Stimulated activated CD4-positive, alpha-beta T cell treated with anti-CD3 and anti-CD28 coated beads, Interleukin-2, amount 100 ng/mL, for 48 hours (primary cell): ENCODE measurements around the gene RPS24.
"Not testable (repeated sequence)": the region's sequence is repeated elsewhere in the genome, so short reads cannot be mapped to it uniquely, and the experiment has no call there.

Experiments used
- DNase-seq, 2 donors: peaks; one replicate each; pipeline ENCODE4 v3.0.0-alpha.2; 2020

Gene RPS24

DNA sequence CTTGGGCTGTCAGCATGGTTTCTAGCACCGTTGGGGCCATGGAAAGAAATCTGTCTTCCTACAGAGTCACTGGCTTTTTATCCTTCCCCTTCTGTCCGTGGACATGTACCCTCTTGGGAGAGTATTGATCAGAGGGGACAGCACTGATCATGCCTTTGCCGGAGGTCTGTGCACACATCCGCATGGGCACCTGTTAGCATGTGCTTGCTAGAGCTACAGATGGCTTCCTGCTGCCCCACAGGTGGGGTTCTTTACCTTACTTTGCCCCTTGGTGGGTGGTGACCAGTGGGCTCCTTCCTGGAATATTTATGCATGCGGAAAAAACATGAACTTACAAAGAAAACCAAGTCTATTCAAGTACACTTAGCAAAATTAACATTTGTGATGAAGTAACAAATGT lies 24.9 kb downstream of the RPS24 start:
- no peak for DNase-seq

DNA sequence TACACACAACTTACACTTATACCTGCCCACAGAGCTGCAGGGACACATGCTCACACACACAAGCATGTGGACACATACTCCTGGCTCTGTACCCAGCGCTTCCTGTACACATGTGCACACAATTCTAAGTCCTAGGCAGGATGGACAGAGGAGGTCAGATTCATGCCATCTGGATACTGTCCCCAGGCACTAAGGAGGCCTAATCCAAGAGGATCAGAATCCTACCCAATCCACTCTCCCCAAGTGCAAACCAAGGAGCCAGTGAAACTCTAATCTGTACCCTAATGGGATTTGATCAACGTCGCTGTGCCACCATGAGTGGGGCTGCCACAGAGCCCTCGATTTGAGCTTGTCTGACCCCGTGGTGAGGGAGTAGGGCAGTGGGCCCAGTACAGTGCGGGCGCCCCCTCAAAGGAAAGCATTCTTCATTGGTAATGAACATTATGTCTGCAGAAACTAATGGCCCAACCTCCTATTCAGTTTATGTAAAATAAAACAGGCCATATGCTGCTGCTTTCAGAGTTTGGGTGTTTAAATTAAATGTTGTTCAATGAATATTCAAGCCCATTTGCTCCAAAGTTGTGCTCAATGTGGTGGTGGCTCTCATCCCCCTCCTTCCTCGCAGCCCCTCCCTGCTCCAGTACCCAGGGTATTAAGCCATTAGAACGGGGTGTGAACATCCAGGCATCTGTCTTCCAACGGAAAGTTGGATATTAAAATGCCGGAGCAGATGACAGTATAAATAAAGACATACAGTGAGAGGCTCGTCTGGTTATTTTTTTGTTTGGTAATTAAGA lies 26.4 kb downstream of the RPS24 start:
- DNase-seq = no peak

DNA sequence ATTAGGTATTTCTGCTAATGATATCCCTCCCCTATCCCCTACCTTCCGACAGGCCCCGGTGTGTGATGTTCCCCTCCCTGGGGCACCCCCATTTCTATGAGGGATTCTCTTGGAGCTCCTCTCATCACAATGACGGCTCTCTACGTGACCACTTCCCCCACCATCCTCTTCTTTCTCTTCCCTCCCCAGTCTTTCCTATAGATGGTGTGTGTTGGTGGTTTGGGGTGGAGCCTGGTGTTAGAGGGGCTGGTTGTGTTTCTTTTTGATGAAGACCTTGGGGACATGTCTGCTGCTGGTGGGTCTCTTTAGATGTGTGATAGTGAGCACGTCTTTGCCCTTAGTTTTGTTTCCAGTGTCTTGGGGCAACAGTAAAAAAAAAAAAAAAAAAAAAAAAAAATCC lies 28.6 kb downstream of the RPS24 start:
- no peak for DNase-seq

DNA sequence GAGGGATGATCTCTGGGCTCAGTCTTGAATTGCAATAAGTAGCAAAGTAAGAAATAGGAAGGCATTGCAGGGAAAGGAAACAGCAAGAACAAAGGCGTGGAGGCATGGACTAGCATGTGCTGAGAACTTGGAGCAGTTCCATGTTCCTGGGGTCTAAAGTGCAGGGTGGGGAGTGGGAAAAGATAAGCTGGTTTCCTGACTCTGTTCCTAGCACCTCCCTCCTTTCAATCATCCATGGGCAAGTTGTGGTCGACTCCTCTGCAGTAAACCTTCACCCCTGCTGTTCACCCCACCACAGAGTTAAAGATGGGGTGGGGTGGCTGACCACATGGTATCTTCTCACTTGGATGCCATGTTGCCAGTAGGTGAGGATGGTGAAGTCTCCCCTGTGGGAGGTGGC lies 29.6 kb downstream of the RPS24 start:
- no peak for DNase-seq

DNA sequence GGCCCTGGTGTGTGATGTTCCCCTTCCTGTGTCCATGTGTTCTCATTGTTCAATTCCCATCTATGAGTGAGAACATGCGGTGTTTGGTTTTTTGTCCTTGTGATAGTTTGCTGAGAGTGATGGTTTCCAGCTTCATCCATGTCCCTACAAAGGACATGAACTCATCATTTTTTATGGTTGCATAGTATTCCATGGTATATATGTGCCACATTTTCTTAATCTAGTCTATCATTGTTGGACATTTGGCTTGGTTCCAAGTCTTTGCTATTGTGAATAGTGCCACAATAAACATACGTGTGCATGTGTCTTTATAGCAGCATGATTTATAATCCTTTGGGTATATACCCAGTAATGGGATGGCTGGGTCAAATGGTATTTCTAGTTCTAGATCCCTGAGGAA lies 31.3 kb downstream of the RPS24 start:
- not testable (repeated sequence) for DNase-seq

DNA sequence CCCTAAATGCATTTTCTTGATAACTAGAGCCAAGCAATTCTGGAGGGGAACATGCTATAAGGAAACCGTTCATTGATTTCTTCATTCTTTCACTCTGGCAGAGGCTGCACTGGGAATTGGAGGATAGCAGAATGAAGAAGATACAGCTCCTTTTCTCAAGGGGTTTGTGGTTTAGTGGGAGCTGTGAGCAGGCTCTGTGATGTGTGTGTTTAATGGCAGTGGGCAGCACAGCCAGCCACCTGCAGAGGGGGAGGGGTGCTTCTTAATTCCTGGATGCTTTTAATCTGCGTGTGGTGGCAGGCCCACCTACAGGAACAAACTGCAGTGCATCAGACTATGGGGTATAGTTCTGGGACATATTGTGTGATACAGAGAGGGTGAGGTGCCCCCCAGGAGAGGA lies 31.9 kb downstream of the RPS24 start:
- DNase-seq = no peak

DNA sequence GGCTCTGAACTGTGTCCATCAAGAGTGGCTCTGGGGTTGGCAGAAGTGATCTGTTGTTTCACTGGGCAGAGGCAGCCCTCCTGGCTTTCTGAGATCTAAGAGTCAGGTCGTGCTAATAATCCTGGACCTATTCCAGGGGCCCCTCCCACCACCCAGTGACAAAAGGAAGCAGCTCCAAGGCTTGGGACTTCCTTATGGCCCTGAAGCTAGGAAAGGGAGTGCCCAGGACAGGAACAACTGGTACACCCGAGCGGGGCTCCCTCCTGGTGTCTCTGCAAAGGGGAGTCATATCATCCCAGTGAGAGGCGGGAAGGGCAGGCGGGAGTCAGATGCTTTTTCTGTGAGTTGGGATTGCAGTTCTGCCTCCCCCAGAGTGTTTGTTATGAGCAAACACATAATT lies 32.3 kb downstream of the RPS24 start:
- no peak for DNase-seq

DNA sequence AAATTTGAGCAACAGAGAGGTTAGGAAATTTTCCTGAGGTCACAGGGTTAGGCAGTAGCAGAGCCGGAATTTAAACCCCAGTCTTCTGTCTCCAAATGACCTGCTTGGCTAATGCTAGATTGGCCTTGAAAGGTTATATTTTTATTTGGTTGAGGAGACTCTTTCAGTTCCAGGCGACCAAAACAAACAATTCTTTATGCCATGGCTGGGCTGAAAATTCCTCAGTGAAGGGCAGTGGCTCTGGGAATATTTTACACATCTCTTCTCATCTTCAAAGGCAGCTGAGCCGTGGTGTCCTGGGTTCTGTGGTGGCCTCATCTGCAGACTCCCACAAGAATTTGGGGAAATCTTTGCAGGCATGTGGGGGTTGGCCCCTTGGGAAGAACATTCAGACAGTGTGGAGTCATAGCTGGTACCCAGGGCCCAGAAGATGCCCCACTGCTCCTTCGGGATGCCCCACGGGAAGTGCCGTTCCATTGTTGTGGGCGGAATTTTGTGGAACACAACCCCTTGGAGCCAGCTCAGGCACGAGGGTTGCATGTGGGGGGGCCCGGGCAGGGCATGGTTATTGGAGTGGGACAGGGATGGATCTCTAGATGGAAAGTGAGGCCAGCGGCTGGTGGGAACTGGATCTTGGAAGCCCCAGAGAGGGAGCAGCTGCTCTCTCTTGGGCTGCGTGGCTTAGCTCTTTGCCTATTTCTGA lies 33.2 kb downstream of the RPS24 start:
- DNase-seq = no peak

DNA sequence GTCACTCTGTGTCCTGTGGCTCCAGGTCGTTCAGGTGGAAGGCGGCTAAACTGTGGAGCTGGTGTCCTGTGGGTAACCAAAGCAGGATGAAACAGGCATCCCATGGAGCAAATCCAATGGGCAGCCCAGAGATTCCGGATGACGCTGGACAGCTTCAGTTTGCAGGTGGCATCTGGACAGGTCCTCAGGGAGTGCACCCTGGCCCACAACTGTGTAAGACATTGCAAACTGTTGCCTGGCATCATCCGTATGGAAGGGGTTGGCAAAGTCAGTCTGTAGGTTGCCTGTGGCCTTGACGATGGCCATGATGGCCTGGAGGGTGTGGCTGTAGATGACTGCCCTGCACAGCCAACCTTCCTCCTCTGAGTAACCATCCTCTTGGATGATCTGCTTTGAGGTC lies 35.5 kb downstream of the RPS24 start:
- no peak for DNase-seq

DNA sequence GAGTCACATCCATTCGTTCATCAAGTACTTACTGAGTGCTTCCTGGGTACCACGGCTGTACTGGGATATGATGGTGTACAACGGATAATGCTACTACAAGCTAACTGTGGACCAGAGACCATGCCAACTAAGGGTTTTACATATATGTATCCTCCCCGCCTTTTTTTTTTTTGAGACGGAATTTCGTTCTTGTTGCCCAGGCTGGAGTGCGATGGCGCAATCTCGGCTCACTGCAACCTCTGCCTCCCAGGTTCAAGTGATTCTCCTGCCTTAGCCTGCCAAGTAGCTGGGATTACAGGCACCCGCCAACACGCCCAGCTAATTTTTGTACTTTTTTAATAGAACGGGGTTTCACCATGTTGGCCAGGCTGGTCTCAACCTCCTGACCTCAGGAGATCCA lies 36.4 kb downstream of the RPS24 start:
- not testable (repeated sequence) for DNase-seq

DNA sequence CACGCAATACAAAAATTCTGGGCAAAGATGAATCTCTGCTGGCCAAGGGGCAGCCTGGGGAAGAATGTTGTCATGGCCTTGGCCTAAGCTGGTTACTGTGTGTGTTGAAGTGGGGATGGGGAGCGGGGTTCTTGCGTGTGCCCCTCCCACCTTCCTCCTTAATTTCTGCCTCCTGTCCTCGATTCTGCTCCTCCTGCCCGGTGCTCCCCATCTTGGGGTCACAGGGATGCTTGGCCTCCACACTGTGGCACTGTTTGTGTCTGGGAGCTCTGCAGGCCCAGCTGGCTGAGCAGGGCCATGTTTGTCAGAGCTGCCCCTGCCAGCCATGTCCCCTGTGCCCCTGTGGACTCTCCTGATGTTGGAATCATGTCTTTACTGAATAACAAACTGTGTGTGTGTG lies 37.1 kb downstream of the RPS24 start:
- no peak for DNase-seq

DNA sequence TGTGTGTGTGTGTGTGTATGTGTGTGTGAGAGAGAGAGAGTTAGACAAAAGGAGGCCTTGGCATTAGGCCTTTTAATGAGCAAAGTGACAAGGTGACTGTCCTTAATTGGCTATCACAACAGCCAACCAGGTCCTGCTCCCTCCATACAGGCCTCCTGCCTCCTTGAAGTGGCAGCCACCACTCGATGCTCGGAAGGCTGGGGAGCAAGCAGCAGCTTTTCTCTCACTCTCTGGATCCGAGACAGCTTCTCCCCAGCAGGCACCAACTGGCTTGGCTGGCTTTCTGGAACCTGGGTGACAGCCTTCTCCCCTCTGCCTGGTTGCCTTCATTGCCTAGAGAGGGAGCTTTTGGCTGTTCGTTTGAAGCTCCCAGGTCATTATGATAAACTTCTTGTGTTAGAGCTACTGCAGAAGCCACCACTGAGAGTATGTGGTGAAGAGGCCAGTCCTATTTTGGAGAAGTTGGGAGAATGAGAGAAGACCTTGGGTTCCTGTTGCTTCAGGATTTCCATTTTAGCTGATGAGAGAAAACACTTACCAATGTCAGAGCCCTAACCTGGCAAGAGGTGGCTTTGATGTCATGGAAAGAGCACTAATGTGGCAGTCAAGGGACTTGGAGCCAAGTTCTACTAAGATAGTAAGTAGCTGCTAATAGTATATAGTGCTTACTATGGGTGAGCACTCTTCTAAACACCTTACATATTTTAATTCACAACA lies 37.6 kb downstream of the RPS24 start:
- DNase-seq = no peak

DNA sequence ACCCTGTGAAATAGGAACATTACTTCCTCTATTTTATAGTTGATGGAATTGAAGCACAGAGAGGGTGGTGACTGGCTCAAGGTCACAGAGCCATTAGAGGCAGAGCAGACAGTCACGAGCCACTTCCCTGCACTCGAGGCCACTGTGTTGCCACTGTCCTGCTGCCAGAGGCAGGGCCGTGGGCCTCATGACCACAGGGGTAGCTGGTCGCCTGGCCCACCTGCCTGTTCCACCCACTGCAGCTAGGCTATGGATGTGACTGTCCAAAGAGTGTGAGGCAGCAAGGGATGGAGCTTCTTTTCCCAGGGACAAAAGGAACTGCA lies 38.2 kb downstream of the RPS24 start:
- no peak for DNase-seq

DNA sequence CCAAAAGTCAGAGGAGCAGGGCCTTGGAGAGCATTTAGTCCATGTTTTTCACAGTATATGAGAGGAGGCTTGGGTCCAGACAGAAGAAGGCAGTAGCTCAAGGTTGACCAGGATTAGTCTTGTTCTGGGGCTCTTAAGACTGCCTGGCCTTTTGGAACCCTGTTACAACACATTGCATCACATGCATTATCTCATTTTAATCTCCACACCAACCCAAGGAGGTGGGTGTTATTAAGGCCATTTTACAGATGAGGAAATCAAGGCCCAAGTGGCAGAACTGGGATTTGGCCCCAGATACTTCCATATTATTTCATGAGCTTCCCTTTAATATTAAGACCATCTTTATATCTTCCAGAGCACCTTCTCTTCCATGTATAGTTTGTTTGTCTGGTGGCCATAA lies 38.8 kb downstream of the RPS24 start:
- no peak for DNase-seq

DNA sequence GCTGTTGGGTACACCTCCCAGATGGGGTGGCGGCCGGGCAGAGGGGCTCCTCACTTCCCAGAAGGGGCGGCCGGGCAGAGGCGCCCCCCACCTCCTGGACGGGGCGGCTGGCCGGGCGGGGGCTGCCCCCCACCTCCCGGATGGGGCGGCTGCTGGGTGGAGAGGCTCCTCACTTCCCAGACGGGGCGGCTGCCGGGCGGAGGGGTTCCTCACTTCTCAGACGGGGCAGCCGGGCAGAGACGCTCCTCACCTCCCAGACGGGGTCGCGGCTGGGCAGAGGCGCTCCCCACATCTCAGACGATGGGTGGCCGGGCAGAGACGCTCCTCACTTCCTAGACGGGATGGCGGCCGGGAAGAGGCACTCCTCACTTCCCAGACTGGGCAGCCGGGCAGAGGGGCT lies 42.1 kb downstream of the RPS24 start:
- not testable (repeated sequence) for DNase-seq

DNA sequence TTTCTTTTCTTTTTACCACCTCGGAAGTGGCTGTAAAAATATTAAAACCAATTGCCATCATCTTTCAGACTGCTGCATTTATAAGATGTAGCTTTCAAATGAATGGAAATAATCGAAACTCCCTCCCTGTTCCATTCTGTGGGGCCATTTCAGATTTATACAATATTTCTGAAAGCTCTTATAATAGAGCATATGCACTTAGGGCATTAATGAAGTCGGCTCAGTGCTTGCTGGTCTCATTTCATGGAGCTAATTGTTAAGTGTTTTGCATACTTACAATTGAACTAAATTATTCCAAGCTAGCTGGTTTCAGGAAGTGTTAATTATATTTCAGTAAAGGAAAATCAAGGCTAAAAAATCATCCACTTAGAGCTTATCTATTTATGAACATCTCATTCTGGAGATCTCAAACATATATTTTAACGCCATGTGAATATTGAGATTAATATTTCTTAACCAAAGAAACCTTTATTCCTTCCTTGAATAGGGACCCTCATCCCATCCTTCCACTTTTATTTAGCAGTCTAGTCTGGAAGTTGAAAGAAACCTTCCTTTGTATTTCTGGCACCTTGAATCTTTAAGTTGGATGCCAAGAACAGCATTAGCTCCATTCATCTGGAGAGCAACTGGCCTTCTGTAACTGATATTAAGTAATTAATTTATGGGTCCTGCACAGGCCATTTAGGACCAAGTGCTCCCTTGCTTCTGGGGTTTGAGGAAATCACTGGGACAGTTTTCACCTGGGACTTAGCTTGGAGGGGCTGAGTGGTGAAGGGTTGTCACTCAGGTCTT lies 45.1 kb downstream of the RPS24 start:
- DNase-seq = no peak

DNA sequence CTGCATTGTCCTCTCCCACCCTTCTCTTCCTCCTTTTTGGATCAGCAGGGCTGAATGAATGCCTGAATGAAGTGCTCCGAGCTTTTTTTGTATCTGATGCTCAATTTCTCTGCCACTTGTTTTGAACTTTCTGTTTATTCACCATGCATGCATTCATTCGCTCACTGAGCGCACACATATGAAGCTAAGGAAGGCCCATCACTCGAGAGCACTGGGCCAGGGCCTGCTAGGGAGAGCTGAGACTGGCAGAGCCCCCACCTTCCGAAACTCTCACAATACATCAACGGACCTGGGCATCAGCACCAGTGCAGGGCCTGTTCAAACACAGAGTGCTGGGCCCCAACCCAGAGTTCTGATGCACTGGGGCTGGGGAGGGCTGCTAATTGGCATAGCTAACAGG lies 45.7 kb downstream of the RPS24 start:
- no peak for DNase-seq

DNA sequence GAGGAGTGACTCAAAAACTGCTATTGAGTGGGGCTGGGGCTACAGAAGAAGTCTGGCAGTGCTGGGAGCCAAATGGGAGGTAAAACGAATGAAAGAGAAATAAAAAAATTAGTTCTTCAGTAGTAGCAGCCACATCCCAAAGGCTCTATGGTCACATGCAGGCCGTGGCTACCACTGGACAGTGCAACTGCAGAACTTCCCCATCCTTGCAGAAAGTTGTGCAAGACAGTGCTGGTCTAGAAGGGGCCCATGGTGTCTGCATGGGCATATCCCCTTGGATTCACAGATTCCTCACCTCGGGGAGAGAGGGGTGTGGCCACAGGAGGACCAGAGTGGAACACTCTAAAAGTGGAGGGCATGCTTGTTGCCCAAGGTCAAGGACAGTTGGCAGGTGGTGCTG lies 47.6 kb downstream of the RPS24 start:
- no peak for DNase-seq

DNA sequence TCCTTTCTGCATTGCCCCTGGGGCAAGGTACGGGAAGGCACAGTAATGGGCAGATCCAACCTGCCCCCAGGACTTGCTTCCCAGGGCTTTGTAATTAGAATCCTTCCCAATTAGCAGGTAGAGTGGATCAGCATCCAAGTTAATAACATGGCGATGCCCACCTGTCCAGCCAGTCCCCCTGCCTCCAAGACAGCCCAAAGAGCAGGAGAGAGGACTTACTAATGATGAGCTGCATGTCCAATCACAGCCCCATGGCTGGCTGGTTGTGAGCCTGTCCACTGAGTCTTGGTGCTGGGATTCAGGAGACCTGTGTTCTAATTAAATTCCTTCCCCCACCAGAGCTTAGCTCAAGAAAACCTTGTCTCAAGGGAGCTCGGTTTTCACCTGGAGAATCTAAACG lies 49.0 kb downstream of the RPS24 start:
- no peak for DNase-seq
